Body of pancreas (tissue), 4 donors: ENCODE data around the gene KTI12.
"Not testable (repeated sequence)": the region's sequence is repeated elsewhere in the genome, so short reads cannot be mapped to it uniquely, and the experiment has no call there.

Source experiments
- POLR2A ChIP-seq, 3 donors: fragments of 450-650 bp; IDR thresholded peaks; one replicate each; pipeline ENCODE4 v1.6.1; 2016; ENCODE audit warnings: antibody characterized with exemption in 3 of 3, mild to moderate bottlenecking in 2 of 3
- TF ChIP-seq, protein P1 (sequence below), 7 experiments: fragments of 450-650 bp in 4 of 7; fragments of 200-600 bp in 3 of 7; sonication (generic) in 3 of 7; IDR thresholded peaks; one replicate each; pipeline ENCODE4 v1.5.1; 2016 to 2019; ENCODE audit warnings: antibody characterized with exemption in 7 of 7

DNA sequence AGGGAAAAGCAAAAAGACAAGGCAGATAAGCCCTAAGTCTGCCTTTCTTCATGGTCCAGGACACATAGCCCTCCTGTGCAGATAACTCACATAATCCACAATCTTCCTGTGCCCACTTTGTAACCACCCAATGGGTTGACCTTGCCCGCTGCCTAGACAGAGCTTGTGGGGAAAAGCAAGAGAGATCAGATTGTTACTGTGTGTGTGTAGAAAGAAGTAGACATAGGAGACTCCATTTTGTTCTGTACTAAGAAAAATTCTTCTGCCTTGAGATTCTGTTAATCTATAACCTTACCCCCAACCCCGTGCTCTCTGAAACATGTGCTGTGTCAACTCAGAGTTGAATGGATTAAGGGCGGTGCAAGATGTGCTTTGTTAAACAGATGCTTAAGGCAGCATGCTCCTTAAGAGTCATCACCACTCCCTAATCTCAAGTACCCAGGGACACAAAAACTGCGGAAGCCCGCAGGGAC lies 27.5 kb downstream of the KTI12 start:
- TF ChIP-seq, protein P1, sequence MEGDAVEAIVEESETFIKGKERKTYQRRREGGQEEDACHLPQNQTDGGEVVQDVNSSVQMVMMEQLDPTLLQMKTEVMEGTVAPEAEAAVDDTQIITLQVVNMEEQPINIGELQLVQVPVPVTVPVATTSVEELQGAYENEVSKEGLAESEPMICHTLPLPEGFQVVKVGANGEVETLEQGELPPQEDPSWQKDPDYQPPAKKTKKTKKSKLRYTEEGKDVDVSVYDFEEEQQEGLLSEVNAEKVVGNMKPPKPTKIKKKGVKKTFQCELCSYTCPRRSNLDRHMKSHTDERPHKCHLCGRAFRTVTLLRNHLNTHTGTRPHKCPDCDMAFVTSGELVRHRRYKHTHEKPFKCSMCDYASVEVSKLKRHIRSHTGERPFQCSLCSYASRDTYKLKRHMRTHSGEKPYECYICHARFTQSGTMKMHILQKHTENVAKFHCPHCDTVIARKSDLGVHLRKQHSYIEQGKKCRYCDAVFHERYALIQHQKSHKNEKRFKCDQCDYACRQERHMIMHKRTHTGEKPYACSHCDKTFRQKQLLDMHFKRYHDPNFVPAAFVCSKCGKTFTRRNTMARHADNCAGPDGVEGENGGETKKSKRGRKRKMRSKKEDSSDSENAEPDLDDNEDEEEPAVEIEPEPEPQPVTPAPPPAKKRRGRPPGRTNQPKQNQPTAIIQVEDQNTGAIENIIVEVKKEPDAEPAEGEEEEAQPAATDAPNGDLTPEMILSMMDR (IDR thresholded peaks at IDR 0.05) = not testable (repeated sequence)
- TF ChIP-seq POLR2A (IDR thresholded peaks at IDR 0.05) = not testable (repeated sequence)
